Stomach (tissue), 9 donors: ENCODE data around the gene KCNA10. TPM values are rescaled to one million over a fixed set of nuclear protein-coding genes. Genes with fewer than 3 reads are reported as not detected.

ENCODE experiments used
- DNase-seq, 2 donors: peaks; one replicate each; pipeline versions ENCODE4 v3.0.0 to v3.0.0-alpha.2; 2013 to 2019
- H3K27ac ChIP-seq, 5 donors: fragments of 200-600 bp in 4 of 5; sonication (generic) in 4 of 5; one replicate each; pipeline ENCODE4 v1.5.1; 2013 to 2019; ENCODE audit warnings: mild to moderate bottlenecking in 1 of 5, moderate library complexity in 1 of 5
- H3K27me3 ChIP-seq, 3 donors: fragments of 200-600 bp; sonication (generic); one replicate each; pipeline ENCODE4 v1.5.1; 2017 to 2019; ENCODE audit warnings: mixed run types in 1 of 3
- H3K36me3 ChIP-seq, 4 donors: fragments of 200-600 bp; sonication (generic); 1 replicate in 3 of 4; 2 replicates in 1 of 4; pipeline ENCODE4 v1.5.1; 2016 to 2019
- H3K4me1 ChIP-seq, 4 donors: fragments of 200-600 bp; sonication (generic); one replicate each; pipeline ENCODE4 v1.5.1; 2016 to 2019
- H3K4me3 ChIP-seq, 4 donors: fragments of 200-600 bp; sonication (generic) in 3 of 4; one replicate each; pipeline ENCODE4 v1.5.1; 2016 to 2019; ENCODE audit warnings: mild to moderate bottlenecking in 1 of 4
- H3K9me3 ChIP-seq, 4 donors: fragments of 200-600 bp; sonication (generic); one replicate each; pipeline ENCODE4 v1.5.1; 2016 to 2019
- CTCF ChIP-seq, 7 experiments: fragments of 450-650 bp in 4 of 7; fragments of 200-600 bp in 3 of 7; sonication (generic) in 3 of 7; IDR thresholded peaks; one replicate each; pipeline ENCODE4 v1.5.1; 2016 to 2019; ENCODE audit warnings: antibody characterized with exemption in 7 of 7, control low read depth in 2 of 7, mild to moderate bottlenecking in 1 of 7
- EP300 ChIP-seq: sonication (generic); formaldehyde crosslinking; IDR thresholded peaks from one replicate; pipeline ENCODE4 v1.6.1; 2017; ENCODE audit warnings: antibody characterized with exemption
- POLR2A ChIP-seq, 4 donors: fragments of 450-650 bp; IDR thresholded peaks; one replicate each; pipeline ENCODE4 v1.6.1; 2016; ENCODE audit warnings: antibody characterized with exemption in 4 of 4, control low read depth in 2 of 4, mild to moderate bottlenecking in 1 of 4, moderate library complexity in 1 of 4
- POLR2AphosphoS5 ChIP-seq, 3 donors: sonication (generic); formaldehyde crosslinking; IDR thresholded peaks; one replicate each; pipeline ENCODE4 v1.6.1; 2016; ENCODE audit warnings: antibody characterized with exemption in 3 of 3
- WGBS, 5 donors: extraction: QIAGEN DNeasy Blood & Tissue Kit in 3 of 5; methylation state at CpG; one replicate each; pipeline versions ENCODE4 v1.1.5 to v1.1.7; 2013 to 2018; 5-methylcytosine and 5-hydroxymethylcytosine counted together
- intact Hi-C: fragments of 100-400 bp; cut with DNase I; formaldehyde crosslinking; loops from one replicate; pipeline ENCODE4 v1.15.1; 2023; ENCODE audit warnings: low total_unique reads
- polyA plus RNA-seq, 3 donors: library from polyadenylated mRNA; stranded (reverse); fragments of 200-250 nt; gene quantifications; one replicate each; pipeline ENCODE4 v1.2.3, GENCODE V29; 2013
- total RNA-seq, 5 donors: library from RNA; depleted of rRNA; stranded (reverse); fragments of >200 nt; gene quantifications; one replicate each; pipeline versions ENCODE4 v1.1.0 to v1.2.3, GENCODE V29; 2014 to 2016
- donor health status: healthy with polysubstance abuse.
- donor health status: Bipolar disorder and iron deficiency.
- donor health status: healthy.

KCNA10 gene
- total and polyA plus RNA-seq, 8 donors = 0.12 to 0.58 TPM; not detected in 6

- Histone ChIP-seq H3K9me3 (no peaks in the 10 kb centered on the region), H3K27ac (no peak overlapping the region), H3K4me1 (peaks cover 0 to 12% (median 5%) of the 10 kb centered on the region in 4 donors), H3K27me3 (peaks cover 0 to 82% (median 8%) of the 10 kb centered on the region in 3 donors), H3K36me3 (no peaks in the 10 kb centered on the region), H3K4me3 (no peak overlapping the region)
- DNase-seq = no peak
- WGBS, 5 donors = 45 to 63% (median 54%) methylated on average over 3 to 6 of the region's 6 CpGs
- TF ChIP-seq POLR2AphosphoS5 (IDR thresholded peaks at IDR 0.05) = no peak
- no peak for TF ChIP-seq CTCF (IDR thresholded peaks at IDR 0.05)
- no peak for TF ChIP-seq POLR2A (IDR thresholded peaks at IDR 0.05)
- no peak for TF ChIP-seq EP300
- intact Hi-C loops = no loop called here
Observed at GRCh38 chr1:110525249-110525595, 6.2 kb upstream of the KCNA10 start.

GRCh38 chr1:110524311-110525248, 5.6 kb upstream of the KCNA10 start:
- no peak overlapping the region for H3K4me3 ChIP-seq
- DNase-seq = peak; percentile 38 to 78
- intact Hi-C loops = no loop called here

GRCh38 chr1:110523011-110523410, 4.0 kb upstream of the KCNA10 start:
- Histone ChIP-seq H3K27me3 (peaks cover 0 to 62% (median 8%) of the 10 kb centered on the region in 3 donors), H3K4me1 (peaks cover 0 to 12% (median 5%) of the 10 kb centered on the region in 4 donors), H3K4me3 (no peak overlapping the region), H3K27ac (no peak overlapping the region), H3K36me3 (no peaks in the 10 kb centered on the region), H3K9me3 (no peaks in the 10 kb centered on the region)
- no peak for DNase-seq
- whole genome bisulfite sequencing, 5 donors = 38 to 63% (median 55%) methylated on average over 4 of the region's 4 CpGs
- intact Hi-C loops = no loop called here
- TF ChIP-seq EP300 (no peak), POLR2A (IDR thresholded peaks at IDR 0.05) (no peak), CTCF (IDR thresholded peaks at IDR 0.05) (no peak), POLR2AphosphoS5 (IDR thresholded peaks at IDR 0.05) (no peak)

More at GRCh38 chr1:110524311-110525248, 5.6 kb upstream of the KCNA10 start:
- Histone ChIP-seq H3K4me1 (peaks cover 0 to 12% (median 5%) of the 10 kb centered on the region in 4 donors), H3K9me3 (no peaks in the 10 kb centered on the region), H3K27ac (no peak overlapping the region), H3K27me3 (peaks cover 0 to 76% (median 8%) of the 10 kb centered on the region in 3 donors), H3K36me3 (no peaks in the 10 kb centered on the region)
- 34 to 38% (median 35%) methylated on average over 20 of the region's 20 CpGs for WGBS, 5 donors
- TF ChIP-seq POLR2AphosphoS5 (IDR thresholded peaks at IDR 0.05) (no peak), POLR2A (IDR thresholded peaks at IDR 0.05) (no peak), CTCF (IDR thresholded peaks at IDR 0.05) (peak in 4 of 7 experiments; percentile 31 to 58 (median 44))

GRCh38 chr1:110522560-110522959, 3.6 kb upstream of the KCNA10 start:
- WGBS, 5 donors = 61 to 73% (median 70%) methylated on average over 5 of the region's 5 CpGs
- Histone ChIP-seq H3K27ac (no peak overlapping the region), H3K4me1 (peaks cover 0 to 12% (median 5%) of the 10 kb centered on the region in 4 donors), H3K36me3 (no peaks in the 10 kb centered on the region), H3K9me3 (no peaks in the 10 kb centered on the region), H3K27me3 (peaks cover 0 to 60% (median 8%) of the 10 kb centered on the region in 3 donors), H3K4me3 (no peak overlapping the region)
- intact Hi-C loops = no loop called here
- no peak for TF ChIP-seq POLR2AphosphoS5 (IDR thresholded peaks at IDR 0.05)
- no peak for TF ChIP-seq POLR2A (IDR thresholded peaks at IDR 0.05)
- DNase-seq = no peak
